Type B pancreatic cell (in vitro differentiated cells): ENCODE measurements around the gene EZR. TPM values are rescaled to one million over a fixed set of nuclear protein-coding genes. Genes with fewer than 3 reads are reported as not detected.

Experiments used
- DNase-seq: peaks from one replicate; pipeline ENCODE4 v3.0.0; 2021; ENCODE audit warnings: mixed read lengths; ENCODE audit not compliant: unreplicated experiment; ENCODE audit errors: extremely low spot score
- H3K27ac Mint-ChIP-seq: 2 replicates; pipeline ENCODE4 v1.8.0; 2021; ENCODE audit warnings: mild to moderate bottlenecking, mixed read lengths
- H3K27me3 Mint-ChIP-seq: 2 replicates; pipeline ENCODE4 v1.8.0; 2021; ENCODE audit warnings: mixed read lengths
- H3K36me3 Mint-ChIP-seq: 2 replicates; pipeline ENCODE4 v1.8.0; 2021; ENCODE audit warnings: mixed read lengths
- H3K4me1 Mint-ChIP-seq: one replicate; pipeline ENCODE4 v1.8.0; 2021; ENCODE audit warnings: mixed read lengths; ENCODE audit not compliant: unreplicated experiment
- H3K4me3 Mint-ChIP-seq: 2 replicates; pipeline ENCODE4 v1.8.0; 2021; ENCODE audit warnings: mild to moderate bottlenecking, mixed read lengths
- H3K9me3 Mint-ChIP-seq: 2 replicates; pipeline ENCODE4 v1.8.0; 2021; ENCODE audit warnings: mixed read lengths
- total RNA-seq: library from RNA; stranded (reverse); gene quantifications from 2 replicates; pipeline ENCODE4 v1.2.1, GENCODE V29; 2021; ENCODE audit warnings: low replicate concordance
- TF ChIP-seq, protein P1 (sequence below): fragments of 200-600 bp; sonication (generic); conservative IDR thresholded peaks from 2 replicates; pipeline ENCODE4 v1.5.0; 2021; ENCODE audit warnings: antibody characterized with exemption, mild to moderate bottlenecking

Gene EZR
- total RNA-seq, 1 donor from 2014 or later = 166 TPM

- H3K9me3 Mint-ChIP-seq = no peaks in the 10 kb centered on the region
- DNase-seq = no peak
Measured at GRCh38 chr6:158801655-158802294, 17.4 kb downstream of the EZR start.

GRCh38 chr6:158799051-158799792, 19.9 kb downstream of the EZR start:
- Mint-ChIP-seq H3K36me3 (peaks cover 12% of the 10 kb centered on the region), H3K4me3 (peak overlapping the region; percentile 60), H3K27ac (peak overlapping the region; percentile 76)

More at GRCh38 chr6:158801655-158802294, 17.4 kb downstream of the EZR start:
- Mint-ChIP-seq H3K36me3 (peaks cover 24% of the 10 kb centered on the region), H3K27ac (peak overlapping the region; percentile 93), H3K27me3 (no peaks in the 10 kb centered on the region), H3K4me1 (peaks cover 59% of the 10 kb centered on the region), H3K4me3 (peak overlapping the region; percentile 65)
- TF ChIP-seq, protein P1, sequence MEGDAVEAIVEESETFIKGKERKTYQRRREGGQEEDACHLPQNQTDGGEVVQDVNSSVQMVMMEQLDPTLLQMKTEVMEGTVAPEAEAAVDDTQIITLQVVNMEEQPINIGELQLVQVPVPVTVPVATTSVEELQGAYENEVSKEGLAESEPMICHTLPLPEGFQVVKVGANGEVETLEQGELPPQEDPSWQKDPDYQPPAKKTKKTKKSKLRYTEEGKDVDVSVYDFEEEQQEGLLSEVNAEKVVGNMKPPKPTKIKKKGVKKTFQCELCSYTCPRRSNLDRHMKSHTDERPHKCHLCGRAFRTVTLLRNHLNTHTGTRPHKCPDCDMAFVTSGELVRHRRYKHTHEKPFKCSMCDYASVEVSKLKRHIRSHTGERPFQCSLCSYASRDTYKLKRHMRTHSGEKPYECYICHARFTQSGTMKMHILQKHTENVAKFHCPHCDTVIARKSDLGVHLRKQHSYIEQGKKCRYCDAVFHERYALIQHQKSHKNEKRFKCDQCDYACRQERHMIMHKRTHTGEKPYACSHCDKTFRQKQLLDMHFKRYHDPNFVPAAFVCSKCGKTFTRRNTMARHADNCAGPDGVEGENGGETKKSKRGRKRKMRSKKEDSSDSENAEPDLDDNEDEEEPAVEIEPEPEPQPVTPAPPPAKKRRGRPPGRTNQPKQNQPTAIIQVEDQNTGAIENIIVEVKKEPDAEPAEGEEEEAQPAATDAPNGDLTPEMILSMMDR = no peak

DNA sequence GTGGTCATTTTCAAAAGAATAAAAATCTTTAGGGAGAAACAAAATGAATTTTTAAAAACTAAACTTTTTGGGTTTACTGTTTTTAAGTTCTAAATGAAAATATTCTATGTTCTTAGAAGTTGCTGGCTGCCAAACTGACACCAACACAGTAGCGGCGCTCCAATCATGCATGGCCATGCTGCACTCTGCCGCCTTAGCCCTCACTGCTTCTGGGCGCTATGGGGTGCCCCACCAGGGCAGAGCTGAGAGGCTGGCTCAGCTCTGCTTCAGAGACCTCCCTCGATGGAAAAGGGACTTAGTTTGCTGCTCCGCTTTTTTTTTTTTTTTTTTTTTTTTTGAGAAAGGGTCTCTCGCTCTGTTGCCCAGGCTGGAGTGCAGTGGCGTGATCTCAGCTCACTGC, 20.9 kb downstream of the EZR start:
- no peak for DNase-seq
- H3K27ac Mint-ChIP-seq = peak overlapping the region; percentile 88
- TF ChIP-seq, protein P1 = no peak
- peaks cover 47% of the 10 kb centered on the region for H3K4me1 Mint-ChIP-seq
- peak overlapping the region; percentile 41 for H3K4me3 Mint-ChIP-seq
- H3K36me3 Mint-ChIP-seq = peaks cover 12% of the 10 kb centered on the region
- no peaks in the 10 kb centered on the region for H3K27me3 Mint-ChIP-seq
- H3K9me3 Mint-ChIP-seq = no peaks in the 10 kb centered on the region

More at GRCh38 chr6:158799051-158799792, 19.9 kb downstream of the EZR start:
- TF ChIP-seq, protein P1 = no peak
- Mint-ChIP-seq H3K27me3 (no peaks in the 10 kb centered on the region), H3K4me1 (peaks cover 55% of the 10 kb centered on the region), H3K9me3 (no peaks in the 10 kb centered on the region)
- DNase-seq = no peak

- Mint-ChIP-seq H3K9me3 (no peaks in the 10 kb centered on the region), H3K36me3 (peaks cover 12% of the 10 kb centered on the region), H3K27me3 (no peaks in the 10 kb centered on the region), H3K4me1 (peaks cover 47% of the 10 kb centered on the region), H3K4me3 (peak overlapping the region; percentile 41), H3K27ac (peak overlapping the region; percentile 88)
- DNase-seq = no peak
- TF ChIP-seq, protein P1 = no peak
Measured at GRCh38 chr6:158797331-158798310, 21.5 kb downstream of the EZR start.

- Mint-ChIP-seq H3K4me1 (peaks cover 41% of the 10 kb centered on the region), H3K36me3 (peaks cover 7% of the 10 kb centered on the region)
- TF ChIP-seq, protein P1 = no peak
Measured at GRCh38 chr6:158796353-158796752, 22.8 kb downstream of the EZR start.

More at GRCh38 chr6:158796353-158796752, 22.8 kb downstream of the EZR start:
- Mint-ChIP-seq H3K4me3 (peak overlapping the region; percentile 21), H3K27me3 (no peaks in the 10 kb centered on the region), H3K9me3 (no peaks in the 10 kb centered on the region), H3K27ac (peak overlapping the region; percentile 88)
- DNase-seq = no peak
